GM12864 (cell line): Measurements from ENCODE around the gene EEF1AKMT1.
A peak's percentile ranks its signal among the peaks of the same experiment; 100 is the strongest.

ENCODE experiments used
- DNase-seq: peaks from one replicate; pipeline ENCODE4 v3.0.0-alpha.2; 2011; ENCODE audit warnings: low read depth
- H3K4me3 ChIP-seq: 2 replicates; pipeline ENCODE4 v1.5.1; 2011; ENCODE audit warnings: mild to moderate bottlenecking, low read depth, low read length, control low read depth
- CTCF ChIP-seq: IDR thresholded peaks from 2 replicates; pipeline ENCODE4 v1.5.1; 2011; ENCODE audit warnings: low read depth, mild to moderate bottlenecking, moderate library complexity, low read length, control low read depth, inconsistent platforms; ENCODE audit errors: missing control alignments

EEF1AKMT1 gene

DNA sequence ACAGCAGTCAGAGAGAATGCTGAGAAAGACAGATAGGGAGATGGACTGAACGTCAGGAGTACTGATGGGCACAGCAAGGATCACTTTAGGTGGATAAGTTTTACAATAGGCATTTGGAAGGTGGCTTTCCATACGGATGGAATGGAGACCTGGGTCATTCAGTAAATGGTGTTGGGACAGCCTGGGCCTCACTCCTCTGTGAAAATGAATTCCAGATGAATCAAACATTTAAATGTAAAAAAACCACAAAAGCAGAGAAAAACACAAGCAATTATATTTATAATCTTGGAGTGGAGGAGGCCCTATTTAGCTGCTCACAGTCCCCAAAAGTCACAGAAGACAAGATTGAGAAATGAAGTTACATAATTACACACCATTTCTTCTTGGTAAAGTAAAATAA, 65.5 kb downstream of the EEF1AKMT1 start:
- no peak overlapping the region for H3K4me3 ChIP-seq
- DNase-seq = no peak
- no peak for TF ChIP-seq CTCF

DNA sequence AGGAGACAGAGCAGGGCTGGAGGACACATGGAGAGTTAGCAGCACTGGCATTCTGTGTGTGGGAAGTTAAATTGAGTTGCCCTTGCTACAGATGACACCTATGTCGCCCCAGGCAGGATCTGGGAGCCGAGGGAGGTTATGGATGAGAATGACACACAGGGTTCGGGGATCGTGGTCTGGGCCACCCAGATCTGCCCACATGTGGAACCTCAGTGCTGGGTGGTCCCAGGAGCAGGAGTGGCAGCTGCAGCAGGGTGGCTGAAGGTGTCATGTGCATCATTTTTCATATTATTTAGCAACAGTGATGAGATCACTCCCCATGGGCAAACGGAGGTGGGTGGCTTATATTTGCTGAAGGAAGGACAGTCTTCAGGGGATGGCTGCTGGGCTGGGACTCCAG, 67.1 kb downstream of the EEF1AKMT1 start:
- TF ChIP-seq CTCF = no peak
- DNase-seq = no peak
- no peak overlapping the region for H3K4me3 ChIP-seq

DNA sequence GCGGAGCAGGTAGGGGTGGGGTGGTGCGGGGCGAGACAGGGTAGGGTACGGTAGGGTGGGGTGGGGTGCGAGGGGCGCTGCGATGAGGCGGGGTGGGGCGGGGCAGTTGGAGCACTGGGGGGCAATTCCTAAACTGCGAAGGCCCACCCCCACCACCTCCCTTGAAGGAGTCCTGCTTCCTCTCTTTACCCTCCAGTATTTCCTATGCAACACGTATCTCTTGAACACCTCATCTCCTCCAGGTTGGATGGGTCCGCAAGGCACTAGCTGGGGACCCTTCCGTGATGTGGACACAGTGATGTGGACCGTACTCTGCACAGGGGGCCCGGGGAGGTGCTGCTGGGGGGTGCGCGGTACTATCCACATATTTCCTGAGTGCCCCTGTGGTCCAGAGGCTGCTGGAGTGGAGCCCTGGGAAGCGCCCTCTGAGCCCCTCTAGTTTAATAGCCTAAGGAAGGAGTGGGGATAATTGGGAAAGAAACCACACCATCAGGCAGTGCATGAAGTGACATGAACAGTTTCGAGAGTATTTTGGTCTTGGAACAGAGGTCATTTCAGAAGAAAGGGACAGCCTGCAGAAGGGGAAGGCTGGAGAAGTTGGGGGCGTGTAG, 69.2 kb downstream of the EEF1AKMT1 start:
- no peak for TF ChIP-seq CTCF
- no peak overlapping the region for H3K4me3 ChIP-seq
- DNase-seq = no peak

DNA sequence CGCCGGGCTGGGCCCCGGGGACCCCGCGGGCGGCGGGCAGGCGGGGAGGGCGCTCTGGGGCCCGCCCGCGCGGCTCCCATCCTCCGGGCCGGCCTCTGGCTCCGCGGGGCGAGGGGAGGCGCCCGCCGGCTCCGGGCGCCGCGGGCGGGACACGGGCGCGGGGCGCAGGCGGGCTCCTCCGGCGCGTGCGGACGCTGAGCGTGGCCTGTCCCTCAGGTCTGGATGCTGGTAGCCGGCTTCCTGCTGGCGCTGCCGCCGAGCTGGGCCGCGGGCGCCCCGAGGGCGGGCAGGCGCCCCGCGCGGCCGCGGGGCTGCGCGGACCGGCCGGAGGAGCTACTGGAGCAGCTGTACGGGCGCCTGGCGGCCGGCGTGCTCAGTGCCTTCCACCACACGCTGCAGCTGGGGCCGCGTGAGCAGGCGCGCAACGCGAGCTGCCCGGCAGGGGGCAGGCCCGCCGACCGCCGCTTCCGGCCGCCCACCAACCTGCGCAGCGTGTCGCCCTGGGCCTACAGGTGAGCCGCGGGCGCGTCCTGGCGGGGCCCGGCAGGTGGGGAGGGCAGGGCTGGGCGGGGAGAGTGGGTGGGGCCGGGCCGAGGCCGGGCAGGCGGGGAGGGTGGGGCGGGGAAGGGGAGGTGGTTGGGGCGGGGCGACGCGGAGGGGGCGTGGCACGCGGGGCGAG, 69.8 kb downstream of the EEF1AKMT1 start:
- TF ChIP-seq CTCF = peak; percentile 58
- H3K4me3 ChIP-seq = peak overlapping the region; percentile 52; the same call in 1 of the 2 replicates
- DNase-seq = peak; percentile 38

GRCh38 chr13:20702915-20703779, 70.6 kb downstream of the EEF1AKMT1 start, which contains the start of gene IL17D:
Gene IL17D (plus strand): TSS chr13:20703699. CDS start chr13:20704002, 303 bp downstream.
- no peak for DNase-seq
- no peak for TF ChIP-seq CTCF
- peak within 1 kb of the TSS; percentile 84 for H3K4me3 ChIP-seq

GRCh38 chr13:20702530-20702914, 71.2 kb downstream of the EEF1AKMT1 start:
- peak overlapping the region; percentile 84 for H3K4me3 ChIP-seq
- DNase-seq = no peak
- TF ChIP-seq CTCF = no peak
